HG03066 (cell line): ENCODE measurements around the gene RNU1-1.
"Not testable (repeated sequence)": the region's sequence is repeated elsewhere in the genome, so short reads cannot be mapped to it uniquely, and the experiment has no call there.

ENCODE experiments used
- ATAC-seq: cut with Tn5 transposase; IDR thresholded peaks from one replicate; pipeline ENCODE4 v1.9.1; 2021; ENCODE audit warnings: low read depth; ENCODE audit not compliant: unreplicated experiment

Gene RNU1-1

DNA sequence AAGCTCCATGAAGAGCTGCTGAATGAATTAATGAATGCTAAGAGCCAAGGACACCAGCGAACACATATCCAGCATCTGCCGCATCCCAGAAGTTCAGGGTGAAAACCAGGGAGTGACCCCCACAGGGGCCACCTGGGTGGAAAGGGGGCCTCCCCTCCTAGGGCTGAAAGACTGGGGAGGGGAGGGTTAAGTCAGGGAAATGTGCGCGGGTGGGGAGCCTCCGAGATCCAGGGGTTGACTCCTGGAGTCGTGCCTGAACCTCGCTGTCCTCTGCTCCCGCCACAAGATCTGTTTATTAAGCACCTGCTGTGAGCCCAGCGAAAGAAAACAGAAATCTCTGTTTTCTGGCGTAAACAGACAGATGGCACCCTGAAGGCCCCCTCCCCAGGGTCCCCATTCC, 16.0 kb downstream of the RNU1-1 start:
- ATAC-seq = not testable (repeated sequence)

DNA sequence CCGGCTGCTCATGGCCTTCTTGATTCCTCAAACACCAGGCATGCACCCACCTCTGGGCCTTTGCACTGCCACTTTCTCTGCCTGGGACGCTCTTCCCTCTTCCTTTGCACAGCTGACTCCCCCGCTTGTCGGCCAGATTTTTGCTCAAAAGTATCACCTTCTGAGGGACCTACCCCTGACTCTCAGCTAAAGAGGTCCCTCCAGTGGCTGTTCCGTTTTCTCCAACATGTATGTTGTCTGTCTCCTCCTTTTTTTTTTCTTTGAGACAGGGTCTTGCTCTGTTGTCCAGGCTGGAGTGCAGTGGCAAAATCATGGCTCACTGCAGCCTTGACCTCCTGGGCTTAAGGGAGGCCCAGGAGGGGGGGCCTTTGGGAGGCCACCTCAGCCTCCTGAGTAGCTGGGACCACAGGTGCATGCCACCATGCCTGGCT, 16.6 kb downstream of the RNU1-1 start:
- not testable (repeated sequence) for ATAC-seq

- not testable (repeated sequence) for ATAC-seq
Measured at GRCh38 chr1:16493731-16494130, 20.4 kb downstream of the RNU1-1 start.

- ATAC-seq = not testable (repeated sequence)
Measured at GRCh38 chr1:16492937-16493336, 21.1 kb downstream of the RNU1-1 start.

DNA sequence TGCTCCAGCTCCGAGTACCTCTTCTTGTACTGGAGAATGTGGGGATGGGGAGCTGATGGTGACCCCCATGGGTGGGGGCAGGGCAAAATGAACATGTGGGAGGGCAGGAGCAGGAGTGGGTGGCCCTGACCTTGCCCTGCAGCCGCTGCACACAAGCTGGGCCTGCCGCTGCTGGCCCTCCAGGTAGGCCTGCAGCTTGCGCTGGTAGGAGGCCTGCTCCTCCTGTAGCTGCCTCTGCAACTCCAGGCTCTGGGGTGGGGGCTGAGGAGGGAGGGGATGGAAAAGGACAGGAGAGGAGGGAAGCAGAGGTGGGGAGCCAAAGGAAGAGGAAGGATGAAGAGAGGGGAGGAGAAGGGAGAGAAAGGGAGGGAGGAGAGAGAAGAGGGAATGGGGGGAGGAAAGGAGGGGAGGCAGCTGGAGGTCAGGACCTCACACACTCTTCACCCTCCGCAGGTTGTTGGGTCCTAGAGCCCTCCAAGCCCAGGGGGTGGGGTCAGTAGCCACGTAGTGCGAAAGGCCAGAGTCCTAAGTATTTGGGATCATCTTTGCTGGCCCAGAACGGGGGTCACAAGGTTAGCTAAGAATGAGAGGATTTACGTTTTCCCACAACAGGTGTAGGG, 22.9 kb downstream of the RNU1-1 start:
- ATAC-seq = no peak

DNA sequence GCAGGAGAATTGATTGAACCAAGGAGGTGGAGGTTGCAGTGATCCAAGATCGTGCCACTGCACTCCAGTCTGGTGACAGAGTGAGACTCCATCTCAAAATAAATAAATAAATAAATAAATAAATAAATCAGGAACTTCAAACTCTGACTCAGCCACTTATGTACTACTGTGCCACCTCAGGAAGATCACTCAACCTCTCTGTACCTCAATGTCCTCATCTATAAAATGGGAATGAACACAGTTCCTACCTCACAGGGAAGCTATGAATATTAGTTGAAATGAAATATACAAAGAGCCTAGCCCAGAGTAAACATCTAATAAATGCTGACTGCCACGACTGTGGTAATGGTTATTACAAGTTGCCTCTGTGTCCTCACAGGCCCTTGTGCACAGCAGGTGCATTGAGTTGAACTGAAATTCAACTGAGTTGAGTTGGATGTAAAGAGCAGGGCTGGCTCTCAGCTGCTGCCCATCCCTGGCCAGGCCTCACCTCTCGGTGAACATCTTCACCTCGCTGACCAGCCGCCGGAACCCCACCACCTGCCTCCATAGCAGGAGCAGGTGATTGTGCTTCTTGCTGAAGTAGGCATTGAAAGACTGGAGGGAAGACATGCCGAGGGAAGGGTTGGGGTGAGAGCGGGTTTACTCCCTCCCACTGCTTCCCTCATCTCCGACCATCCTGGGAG, 24.7 kb downstream of the RNU1-1 start:
- not testable (repeated sequence) for ATAC-seq

- ATAC-seq = not testable (repeated sequence)
Measured at GRCh38 chr1:16487011-16487410, 27.1 kb downstream of the RNU1-1 start.

DNA sequence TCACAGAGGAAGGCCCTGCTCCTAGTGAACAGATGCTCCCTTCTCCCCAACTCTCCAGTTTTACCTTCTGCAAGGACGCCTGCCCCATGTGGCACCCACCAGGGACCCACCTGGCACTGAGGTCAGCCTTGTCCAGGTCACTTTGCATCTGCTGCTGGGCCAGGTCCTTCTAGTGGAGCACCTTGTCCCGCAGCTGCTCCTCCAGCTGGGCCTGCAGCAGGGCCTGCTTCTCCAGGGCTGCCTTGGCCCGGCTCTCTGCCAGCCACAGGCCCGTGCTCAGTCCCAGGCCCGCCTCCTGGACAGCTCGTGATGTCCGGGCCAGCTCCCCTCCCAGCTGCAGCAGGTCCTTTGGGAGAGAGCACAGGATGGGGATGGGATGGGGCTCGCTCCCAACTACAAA, 27.8 kb downstream of the RNU1-1 start:
- ATAC-seq = not testable (repeated sequence)

GRCh38 chr1:16484931-16485330, 29.2 kb downstream of the RNU1-1 start:
- ATAC-seq = no peak

DNA sequence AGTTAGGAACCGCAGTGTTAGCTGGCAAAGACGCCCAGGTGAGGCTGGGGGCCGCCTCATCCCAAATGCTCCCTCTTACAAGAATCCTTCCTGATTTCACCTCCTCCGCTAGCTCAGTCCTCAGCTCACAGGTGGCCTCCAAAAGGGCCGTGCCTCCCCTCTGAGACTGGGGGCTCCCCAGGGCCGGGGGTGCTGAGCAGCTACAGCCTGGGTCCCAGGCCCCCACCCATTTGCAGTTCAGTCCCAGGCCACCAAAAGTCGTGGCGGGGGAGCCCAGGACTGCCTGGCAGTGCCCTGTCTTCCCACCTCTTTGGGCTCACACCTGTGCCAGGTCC, 29.6 kb downstream of the RNU1-1 start:
- no peak for ATAC-seq

DNA sequence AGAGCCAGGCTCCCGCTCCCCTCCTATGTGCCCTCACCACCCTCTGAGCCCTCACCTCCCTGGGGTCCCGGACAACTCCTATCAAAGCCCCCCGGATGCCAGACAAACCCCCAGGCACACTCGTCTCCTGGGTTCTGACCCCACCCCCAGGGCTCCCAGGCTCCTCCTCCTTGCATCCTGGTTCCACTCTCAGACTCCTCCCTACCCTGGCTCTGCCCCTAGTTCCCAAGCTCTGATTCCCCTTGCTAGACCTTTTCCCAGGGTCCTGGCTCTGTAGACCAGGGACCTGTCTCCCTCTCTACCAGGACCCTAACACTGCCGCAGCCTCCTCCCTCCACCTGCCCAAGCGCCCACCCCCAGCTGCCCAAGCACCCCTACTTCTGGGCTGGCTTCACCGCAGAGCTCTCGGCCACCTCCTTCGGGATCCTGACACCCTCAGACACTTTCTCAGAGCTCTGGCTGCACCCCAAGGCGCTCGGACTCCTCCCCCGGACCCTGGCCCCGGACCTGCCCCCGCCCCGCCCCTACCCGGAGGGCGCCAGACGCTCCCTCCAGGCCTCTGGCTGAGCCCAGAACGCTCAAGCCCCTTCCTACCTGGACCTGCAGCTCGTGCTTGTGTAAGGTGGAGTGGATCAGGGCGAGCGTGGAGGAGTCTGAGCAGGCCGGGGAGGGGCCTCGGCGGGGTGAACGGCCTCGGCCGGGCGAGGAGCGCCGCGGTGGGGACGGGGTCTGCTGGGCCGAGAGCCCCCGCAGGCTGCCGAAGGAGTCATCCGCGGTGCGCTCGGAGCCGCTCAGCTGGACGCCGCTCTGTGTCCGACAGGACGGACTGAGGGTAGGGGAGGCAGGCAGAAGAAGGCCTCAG, 30.2 kb downstream of the RNU1-1 start:
- ATAC-seq = not testable (repeated sequence)

DNA sequence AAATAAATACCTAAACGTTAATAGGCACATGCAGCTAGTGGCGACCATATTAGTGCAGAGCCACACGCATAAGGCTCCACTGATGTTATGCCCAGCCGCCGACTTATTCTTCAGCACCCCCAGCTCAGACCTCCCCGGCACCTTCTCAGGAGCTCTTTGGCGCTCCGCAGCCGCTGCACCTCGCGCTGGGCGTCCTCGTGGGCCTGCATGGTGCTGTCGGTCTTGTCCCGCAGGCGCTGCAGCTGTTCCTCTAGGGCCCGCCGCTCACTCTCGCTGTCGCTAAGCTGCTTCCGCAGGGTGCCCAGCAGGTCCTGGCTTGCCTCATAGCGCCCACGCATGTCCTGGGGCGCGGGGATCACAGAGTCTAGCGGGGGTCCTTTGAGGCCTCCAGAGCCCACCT, 30.9 kb downstream of the RNU1-1 start:
- ATAC-seq = not testable (repeated sequence)

- ATAC-seq = no peak
Measured at GRCh38 chr1:16478091-16478490, 36.0 kb downstream of the RNU1-1 start.

DNA sequence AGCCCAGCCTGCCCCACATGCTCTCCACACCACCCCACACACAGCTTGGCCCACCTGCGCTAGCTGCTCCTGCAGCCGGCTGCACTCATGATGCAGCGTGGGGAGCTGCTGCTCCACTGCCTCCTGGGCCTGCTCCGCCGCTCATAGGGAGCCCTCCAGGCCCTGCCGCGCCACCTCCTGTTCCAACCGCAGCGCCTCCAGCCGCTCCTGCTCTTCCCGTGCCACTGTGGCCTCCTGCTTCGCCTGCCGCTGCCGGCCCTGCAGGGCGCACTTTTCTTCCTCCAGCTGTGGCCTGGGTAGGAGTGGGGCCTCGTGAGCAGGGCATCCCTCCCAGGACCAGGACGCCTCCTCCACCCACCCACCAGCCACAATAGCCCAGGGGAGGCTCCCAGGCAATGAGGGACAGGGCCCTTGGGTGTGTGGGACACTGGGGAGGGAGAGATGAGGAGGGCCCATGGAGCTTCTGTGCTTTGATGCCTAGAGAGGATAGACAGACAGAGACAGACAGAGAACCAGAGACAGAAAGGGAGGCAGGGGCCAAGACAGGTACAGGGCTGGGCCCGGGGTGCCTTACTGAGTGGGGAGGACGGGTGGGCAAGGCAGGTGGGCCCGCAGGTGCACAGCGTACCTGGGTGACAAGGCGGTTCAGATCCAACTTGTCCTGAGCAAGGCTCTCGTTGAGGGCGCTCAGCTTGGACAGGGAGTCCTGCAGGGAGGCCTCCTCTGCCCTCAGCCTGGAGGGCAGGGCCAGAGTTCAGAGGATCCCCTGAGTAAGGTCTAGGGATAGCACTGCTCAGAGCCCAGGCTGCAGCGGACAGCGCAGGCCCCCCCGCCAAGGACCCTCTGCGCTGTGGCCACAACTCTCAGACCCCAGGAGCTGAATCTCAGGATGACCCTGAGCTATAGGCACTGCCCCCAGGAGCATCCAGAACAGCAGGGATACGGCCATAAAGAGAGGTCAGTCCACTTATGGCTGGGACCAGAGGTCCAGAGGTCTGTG, 38.0 kb downstream of the RNU1-1 start:
- not testable (repeated sequence) for ATAC-seq

DNA sequence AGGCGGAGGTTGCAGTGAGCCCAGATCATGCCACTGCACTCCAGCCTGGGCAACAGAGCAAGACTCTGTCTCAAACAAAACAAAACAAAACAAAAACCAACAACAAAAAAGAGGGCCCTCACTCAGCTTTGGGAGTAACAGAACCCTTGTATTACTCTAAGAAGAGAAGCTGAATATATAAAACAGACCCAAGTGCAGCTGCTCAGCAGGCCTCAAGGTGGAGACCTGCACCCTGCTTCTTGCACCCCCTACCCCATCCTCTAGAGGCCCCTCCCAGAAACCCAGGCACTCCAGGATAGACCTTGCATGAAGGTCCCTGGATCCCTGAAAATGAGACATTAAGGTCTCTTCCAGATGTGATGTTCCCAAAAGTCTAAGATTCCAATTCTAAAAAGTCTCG, 39.2 kb downstream of the RNU1-1 start:
- ATAC-seq = not testable (repeated sequence)

GRCh38 chr1:16474166-16474800, 39.8 kb downstream of the RNU1-1 start:
- no peak for ATAC-seq

GRCh38 chr1:16468558-16468957, 45.5 kb downstream of the RNU1-1 start:
- no peak for ATAC-seq

- no peak for ATAC-seq
Measured at GRCh38 chr1:16464917-16465625, 49.0 kb downstream of the RNU1-1 start.
